H4 (cell line): ENCODE data around the gene USP32. TPM values are rescaled to one million over a fixed set of nuclear protein-coding genes. Genes with fewer than 3 reads are reported as not detected.
A peak's percentile ranks its signal among the peaks of the same experiment; 100 is the strongest.
"Not testable (repeated sequence)": the region's sequence is repeated elsewhere in the genome, so short reads cannot be mapped to it uniquely, and the experiment has no call there.

Experiments used
- DNase-seq: peaks from one replicate; pipeline ENCODE4 v3.0.0-alpha.2; 2015; ENCODE audit warnings: low spot score
- total RNA-seq: library from RNA; depleted of rRNA; stranded (reverse); fragments of >200 nt; shearing (Covaris generic); gene quantifications from 2 replicates; pipeline ENCODE4 v1.2.3, GENCODE V29; 2014

Gene USP32
- total RNA-seq, 1 experiment from 2014 or later, result 29.4 TPM

DNA sequence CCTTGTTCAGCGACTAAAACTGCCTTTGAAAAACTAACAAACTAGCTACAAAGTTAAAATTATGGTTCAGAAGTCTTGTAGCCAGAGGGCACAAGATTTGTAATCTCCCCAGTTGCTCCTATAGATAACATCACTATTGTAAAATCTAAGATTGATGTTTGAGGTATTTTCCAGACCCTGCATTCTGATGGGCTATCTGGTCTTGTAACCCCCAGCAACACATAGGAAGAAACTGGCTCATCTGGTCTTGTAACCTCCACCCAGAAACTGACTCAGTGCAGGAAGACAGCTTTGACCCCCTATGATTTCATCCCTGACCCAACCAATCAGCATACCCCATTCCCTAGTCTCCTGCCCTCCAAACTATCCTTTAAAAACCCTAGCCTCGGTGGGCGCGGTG lies 18.1 kb upstream of the USP32 start:
- no peak for DNase-seq

- DNase-seq, result no peak
These were observed 15.0 kb upstream of the USP32 start for GRCh38 chr17:60406887-60407286.

GRCh38 chr17:60403962-60404361 lies 12.0 kb upstream of the USP32 start:
- no peak for DNase-seq

- no peak for DNase-seq
These were observed 11.5 kb upstream of the USP32 start for GRCh38 chr17:60403523-60403810.

DNA sequence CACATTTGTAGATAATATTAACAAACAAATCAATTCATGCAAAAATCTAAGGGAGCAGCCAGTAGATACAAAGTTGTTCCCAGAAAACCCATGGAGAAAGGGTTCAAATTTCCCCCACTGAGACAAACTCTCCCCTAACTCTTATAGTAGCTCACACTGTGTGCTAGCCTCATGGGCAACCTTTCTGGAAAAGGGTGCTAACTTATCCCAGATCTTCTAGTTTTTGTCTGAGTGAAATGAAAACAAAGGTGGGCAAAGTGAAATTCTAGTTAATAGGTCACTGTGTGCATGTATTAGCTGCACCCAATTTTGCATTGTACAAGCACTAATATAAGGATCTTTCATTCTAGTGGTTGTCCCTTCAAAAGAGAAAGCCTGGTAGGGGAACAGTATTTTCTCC lies 9.9 kb upstream of the USP32 start:
- no peak for DNase-seq

DNA sequence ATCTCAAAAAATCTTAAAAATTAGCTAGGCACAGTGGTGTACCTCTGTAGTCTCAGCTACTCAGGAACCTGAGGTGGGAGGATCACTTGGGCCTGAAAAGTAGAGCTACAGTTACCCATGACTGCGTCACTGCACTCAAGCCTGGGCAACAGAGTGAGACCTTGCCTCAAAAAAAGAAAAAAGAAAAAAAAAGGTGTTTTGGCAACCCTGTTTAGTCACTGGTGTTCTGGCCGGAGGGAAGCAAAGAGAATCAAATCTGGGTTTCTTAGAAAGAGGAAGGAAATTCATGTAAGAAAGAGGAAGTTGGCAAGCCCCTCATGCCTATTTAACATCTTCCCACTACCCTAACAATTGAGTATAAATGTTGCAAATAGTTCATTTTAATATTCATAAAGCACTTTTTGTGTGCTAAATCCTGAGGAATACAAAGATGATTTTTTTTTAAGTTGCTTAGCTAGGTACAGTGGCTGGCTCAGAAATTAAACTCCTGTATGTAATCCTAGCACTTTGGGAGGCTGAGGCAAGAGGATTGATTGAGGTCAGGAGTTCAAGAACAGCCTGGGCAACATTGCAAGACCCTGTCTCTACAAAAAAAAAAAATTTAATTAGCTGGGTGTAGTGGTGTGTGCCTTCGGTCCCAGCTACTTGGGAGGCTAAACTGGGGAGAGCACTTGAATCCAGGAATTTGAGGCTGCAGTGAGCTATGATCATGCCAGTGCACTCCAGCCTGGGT lies 6.5 kb upstream of the USP32 start:
- DNase-seq, result no peak

DNA sequence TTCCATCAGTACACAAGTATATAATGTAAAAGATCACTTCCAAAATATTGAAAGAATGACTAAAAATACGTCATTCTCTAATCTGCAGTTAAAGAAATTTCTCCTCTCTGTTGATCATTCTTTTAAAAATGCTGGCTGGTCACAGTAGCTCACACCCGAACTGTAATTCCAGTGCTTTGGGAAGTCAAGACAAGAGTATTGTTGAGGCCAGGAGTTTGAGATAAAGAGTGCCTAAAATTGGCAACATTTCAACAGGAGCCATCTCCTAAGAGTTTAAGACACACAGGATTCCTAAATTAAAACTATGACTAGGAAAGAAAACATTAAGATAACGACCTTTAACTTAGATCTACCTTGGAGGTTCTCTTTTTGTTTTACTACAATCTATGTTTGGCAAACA lies 4.5 kb upstream of the USP32 start:
- DNase-seq, result no peak

DNA sequence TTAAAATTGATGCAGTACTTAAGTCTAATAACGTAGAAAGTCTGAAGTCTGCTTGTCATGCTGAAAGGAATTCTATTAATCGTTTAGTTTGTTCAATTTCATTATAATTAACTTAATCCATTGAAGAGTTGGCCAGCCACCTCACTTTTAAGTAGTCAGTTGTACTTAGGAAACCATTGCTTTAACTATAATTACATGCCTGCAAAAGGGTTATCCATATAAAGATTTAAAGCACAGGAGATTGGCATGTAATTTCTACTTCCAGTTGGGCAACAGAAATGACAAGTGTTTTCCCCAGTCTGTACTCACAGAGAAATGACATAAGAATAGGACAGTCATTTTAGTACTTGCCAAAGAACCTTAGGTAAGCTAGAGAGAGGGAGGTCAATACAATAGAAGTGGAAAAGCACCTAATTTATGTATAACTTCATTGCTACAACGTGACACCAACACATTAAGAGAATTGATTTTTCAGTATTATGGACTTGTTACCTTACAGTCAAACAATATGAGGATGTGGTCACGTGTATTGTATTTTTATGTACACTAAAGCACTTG lies 3.7 kb upstream of the USP32 start:
- DNase-seq, result no peak

GRCh38 chr17:60393840-60394723 lies 2.1 kb upstream of the USP32 start:
- no peak for DNase-seq

GRCh38 chr17:60392845-60393702 lies 1.1 kb upstream of the USP32 start:
- DNase-seq, result peak; percentile 86

DNA sequence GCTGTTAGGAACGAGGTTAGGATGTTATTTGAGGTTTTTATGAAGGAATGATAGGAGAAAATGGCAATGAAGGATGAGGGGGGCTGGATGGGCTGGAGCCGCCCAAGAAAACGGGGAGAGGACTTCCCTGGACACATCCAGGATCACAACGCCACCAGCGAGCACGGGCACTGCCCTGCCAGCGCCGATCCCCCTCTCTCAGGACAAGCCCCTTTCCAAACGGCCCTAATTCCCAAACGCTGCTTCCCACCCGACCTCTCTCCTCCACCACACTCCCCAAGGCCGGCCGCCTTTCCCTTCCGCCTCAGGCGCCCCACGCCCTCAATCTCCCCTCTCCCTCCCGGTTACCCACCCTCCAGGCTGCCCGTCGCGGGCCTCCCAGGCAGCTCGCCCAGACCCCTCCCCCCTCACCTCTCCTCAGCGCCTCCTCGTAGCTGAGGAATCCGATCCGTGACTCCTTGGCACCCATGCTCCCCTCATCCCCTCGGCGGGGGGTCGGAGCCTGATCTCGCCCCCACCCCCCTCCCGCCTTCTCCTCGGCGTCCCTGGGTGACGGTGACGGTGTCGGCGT lies 377 bp downstream of the USP32 start:
- DNase-seq, result no peak

DNA sequence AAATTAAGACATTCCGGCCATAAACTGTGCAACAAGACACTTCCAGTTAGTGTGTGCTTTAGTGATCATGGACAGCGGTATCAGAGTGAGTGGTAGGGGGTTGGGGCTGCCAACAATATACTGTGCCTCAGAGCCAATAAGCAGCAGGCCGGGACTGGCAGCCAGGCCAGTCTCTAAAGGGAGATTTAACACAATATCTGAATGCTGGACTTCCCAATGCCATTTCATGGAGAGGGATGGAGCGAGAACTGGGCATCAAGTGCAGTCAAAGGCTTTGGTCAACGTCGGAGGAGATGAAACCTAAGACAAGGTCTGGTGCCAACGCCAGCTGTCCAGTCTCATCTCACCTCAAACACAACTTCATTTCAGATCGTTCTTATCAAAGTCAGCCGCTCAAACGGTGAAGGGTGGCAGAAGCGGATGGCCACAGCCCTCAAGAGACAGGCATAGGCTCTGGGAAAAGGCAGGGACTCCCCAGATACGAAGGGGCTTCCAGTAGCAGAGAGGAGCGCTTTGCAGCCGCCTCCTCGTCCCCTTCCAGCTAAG lies 935 bp downstream of the USP32 start:
- DNase-seq, result peak; percentile 39

DNA sequence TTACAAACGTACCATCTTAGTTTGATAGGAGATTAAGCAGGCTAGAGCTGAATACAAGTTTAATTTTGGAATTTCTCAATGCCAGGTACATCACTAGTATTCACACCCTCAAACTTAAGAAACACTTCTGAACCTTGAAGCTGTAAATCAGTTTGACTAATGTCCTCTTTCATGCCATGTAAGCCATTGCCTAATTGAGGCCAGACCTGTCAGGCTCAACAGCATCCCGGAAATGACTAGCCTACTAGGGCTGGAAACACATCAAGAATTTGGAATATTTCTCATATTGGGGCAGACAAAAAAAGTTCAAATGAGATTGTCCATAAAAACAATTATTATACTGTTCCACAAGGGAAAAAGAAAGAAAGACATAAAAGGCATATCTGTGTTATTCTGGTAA lies 1.7 kb downstream of the USP32 start:
- no peak for DNase-seq

DNA sequence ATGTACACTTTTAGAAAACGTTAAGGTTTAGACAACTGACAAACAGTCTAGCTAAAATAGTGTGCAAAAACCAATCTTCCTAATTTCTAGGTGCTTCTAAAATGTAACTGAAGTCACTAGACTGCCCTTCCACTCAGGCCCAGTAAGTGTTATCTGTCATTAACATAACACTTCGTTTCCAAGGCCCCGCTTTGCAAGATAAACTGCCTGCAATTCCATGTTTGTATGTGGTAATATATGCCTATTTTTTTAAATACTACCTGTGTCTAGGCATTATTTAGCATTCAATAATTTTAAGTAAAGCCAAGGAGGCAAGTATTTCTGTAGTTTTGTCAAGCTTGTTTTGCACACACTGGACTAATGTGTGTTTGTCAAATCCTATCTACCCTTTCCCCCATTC lies 3.2 kb downstream of the USP32 start:
- DNase-seq, result no peak

GRCh38 chr17:60387666-60388065 lies 4.3 kb downstream of the USP32 start:
- DNase-seq, result no peak

DNA sequence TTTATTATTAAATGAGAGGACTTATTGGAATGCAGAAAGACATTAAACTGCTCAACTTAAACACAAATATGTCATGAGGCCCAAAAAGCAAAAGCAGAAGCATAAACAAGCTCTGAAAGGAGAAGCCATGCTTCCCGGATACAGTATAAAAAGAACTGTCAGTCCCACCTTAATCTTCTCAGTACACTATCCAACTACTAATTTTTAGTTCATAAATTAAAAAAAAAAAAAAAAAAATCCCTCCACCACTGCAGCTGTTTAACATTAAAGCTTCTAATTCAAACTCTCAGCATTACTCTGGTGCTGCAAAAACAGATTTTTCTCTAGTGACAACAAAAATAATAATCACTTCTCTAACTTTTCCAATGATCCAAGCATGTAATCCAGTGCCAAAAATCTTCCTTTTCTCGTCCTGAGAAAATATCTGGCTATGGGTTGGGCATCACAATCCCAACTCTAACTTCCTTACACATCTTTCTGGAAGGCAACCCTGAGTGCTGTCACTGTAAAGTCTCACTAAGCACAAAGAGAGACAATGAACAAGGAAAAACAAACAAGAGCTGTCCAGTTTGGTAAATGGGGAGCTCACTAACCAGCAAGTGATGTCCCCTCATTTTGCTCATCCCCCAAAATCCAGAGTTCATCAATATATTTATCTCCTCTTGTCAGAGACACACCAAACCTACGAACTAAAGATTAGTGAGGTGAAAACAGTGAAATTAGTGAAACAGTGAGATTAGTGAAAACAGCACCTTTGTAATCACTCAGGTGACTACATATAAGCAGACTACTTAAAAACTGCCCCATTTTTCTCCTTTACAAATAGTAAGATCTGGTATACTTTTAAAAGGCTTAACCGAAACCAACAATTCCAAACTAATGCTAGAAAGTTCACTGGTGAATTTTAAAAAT lies 5.5 kb downstream of the USP32 start:
- DNase-seq, result no peak

DNA sequence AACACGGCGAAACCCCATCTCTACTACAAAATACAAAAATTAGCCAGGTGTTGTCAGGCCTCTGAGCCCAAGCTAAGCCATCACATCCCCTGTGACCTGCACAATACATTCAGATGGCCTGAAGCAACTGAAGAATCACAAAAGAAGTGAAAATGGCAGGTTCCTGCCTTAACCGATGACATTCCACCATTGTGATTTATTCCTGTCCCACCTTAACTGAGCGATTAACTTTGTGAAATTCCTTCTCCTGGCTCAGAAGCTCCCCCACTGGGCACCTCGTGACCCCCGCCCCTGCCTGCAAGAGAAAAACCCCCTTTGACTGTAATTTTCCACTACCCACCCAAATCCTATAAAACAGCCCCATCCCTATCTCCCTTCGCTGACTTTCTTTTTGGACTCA lies 7.0 kb downstream of the USP32 start:
- DNase-seq, result not testable (repeated sequence)

- DNase-seq, result no peak
These were observed 8.6 kb downstream of the USP32 start for GRCh38 chr17:60383379-60383778.

GRCh38 chr17:60381958-60382357 lies 10.0 kb downstream of the USP32 start:
- no peak for DNase-seq

DNA sequence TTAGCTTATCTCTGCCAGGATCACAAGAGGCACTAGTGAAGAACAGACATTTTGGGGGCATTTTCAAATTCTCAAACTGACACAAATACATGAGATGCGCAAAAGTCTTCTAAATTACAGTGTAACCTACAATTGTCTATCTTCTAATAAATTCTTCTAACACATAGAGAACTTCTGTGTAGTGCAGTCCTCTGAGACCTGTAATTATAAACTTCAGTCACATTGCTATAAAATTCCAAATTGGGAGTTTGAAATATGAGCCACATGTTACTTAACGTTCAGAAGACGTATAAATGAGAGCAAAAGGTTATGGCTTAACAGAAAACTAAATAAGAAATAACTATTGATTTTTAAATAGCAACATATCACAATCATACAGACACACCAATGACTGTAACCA lies 12.5 kb downstream of the USP32 start:
- DNase-seq, result not testable (repeated sequence)
